Endothelial cell of umbilical vein (primary cell): ENCODE data around the gene PHLPP2. TPM values are rescaled to one million over a fixed set of nuclear protein-coding genes. Genes with fewer than 3 reads are reported as not detected.

Experiments
- BruUV-seq: library from RNA; stranded (reverse); fragments of 400-500 nt; replicated peaks from 2 replicates; lab custom pipeline; 2021; lab: Mats Ljungman, UMichigan
- CTCF ChIA-PET: fragments of 300-600, 350-600 bp; sonication (Branson Sonifier 250); formaldehyde crosslinking; loops from one replicate; lab custom pipeline; 2021; ENCODE audit warnings: antibody characterized with exemption, inconsistent platforms; lab: Charles Lee
- POLR2A ChIA-PET: fragments of 300-600, 350-600 bp; sonication (Branson Sonifier 250); formaldehyde crosslinking; loops from one replicate; lab custom pipeline; 2021; ENCODE audit warnings: antibody characterized with exemption, inconsistent platforms; lab: Charles Lee
- DNase-seq: peaks from one replicate; pipeline ENCODE4 v3.0.0-alpha.2; 2011; ENCODE audit warnings: low read depth, low spot score
- FAIRE-seq: peaks from 2 replicates; lab custom pipeline; 2011; peaks lifted over from hg19 to GRCh38; lab: Jason Lieb, UNC
- H2AFZ ChIP-seq: 2 replicates; pipeline ENCODE4 v1.6.0; 2012; ENCODE audit warnings: low read depth, low read length, control low read depth, inconsistent platforms
- H3K27ac ChIP-seq: 2 replicates; pipeline ENCODE4 v1.5.1; 2011; ENCODE audit warnings: low read depth, mild to moderate bottlenecking, control low read depth, low read length, moderate library complexity; ENCODE audit not compliant: insufficient read depth
- H3K27me3 ChIP-seq, 2 experiments: 2 replicates each; pipeline versions ENCODE4 v1.6.0 to v1.6.1; 2011; ENCODE audit warnings: low read length in 2 of 2, mixed read lengths in 1 of 2; ENCODE audit not compliant: control insufficient read depth in 2 of 2, insufficient read depth in 2 of 2
- H3K36me3 ChIP-seq, 2 experiments: 2 replicates in 1 of 2; 3 replicates in 1 of 2; pipeline ENCODE4 v1.5.1; 2011; ENCODE audit warnings: low read length in 2 of 2, mild to moderate bottlenecking in 1 of 2, moderate library complexity in 1 of 2; ENCODE audit not compliant: control insufficient read depth in 2 of 2, insufficient read depth in 2 of 2; ENCODE audit errors: extremely low read depth in 1 of 2
- H3K4me1 ChIP-seq: 3 replicates; pipeline ENCODE4 v1.5.1; 2011; ENCODE audit warnings: mild to moderate bottlenecking, low read length; ENCODE audit not compliant: control insufficient read depth, insufficient read depth; ENCODE audit errors: extremely low read depth
- H3K4me2 ChIP-seq: 2 replicates; pipeline ENCODE4 v1.6.1; 2011; ENCODE audit warnings: low read length, control low read depth, mixed read lengths; ENCODE audit not compliant: insufficient read depth
- H3K4me3 ChIP-seq, 3 experiments: fragments of 200-600 bp in 1 of 3; sonication (generic), shearing (Covaris generic) in 1 of 3; replicated peaks in 1 of 3; 2 replicates each; pipeline ENCODE4 v1.5.1; 2011 to 2016; ENCODE audit warnings: control low read depth in 3 of 3, low read length in 3 of 3, mild to moderate bottlenecking in 2 of 3, inconsistent platforms in 1 of 3, low read depth in 1 of 3, moderate library complexity in 1 of 3; ENCODE audit not compliant: insufficient read depth in 1 of 3
- H3K79me2 ChIP-seq: 2 replicates; pipeline ENCODE4 v1.6.0; 2012; ENCODE audit warnings: low read length, inconsistent platforms; ENCODE audit not compliant: control insufficient read depth, insufficient read depth
- H3K9ac ChIP-seq: replicated peaks from 2 replicates; pipeline ENCODE3; 2011; ENCODE audit warnings: low read length, control low read depth; ENCODE audit not compliant: insufficient read depth; ENCODE audit errors: extremely low read depth
- H3K9me1 ChIP-seq: replicated peaks from 3 replicates; pipeline ENCODE4 v1.6.0; 2011; ENCODE audit warnings: mild to moderate bottlenecking, low read length; ENCODE audit not compliant: control insufficient read depth, insufficient read depth; ENCODE audit errors: extremely low read depth
- H3K9me3 ChIP-seq: replicated peaks from 2 replicates; pipeline ENCODE4 v1.5.1; 2012; ENCODE audit warnings: low read length, inconsistent platforms; ENCODE audit not compliant: control insufficient read depth, insufficient read depth
- H4K20me1 ChIP-seq: replicated peaks from 2 replicates; pipeline ENCODE3; 2011; ENCODE audit warnings: mild to moderate bottlenecking, low read length; ENCODE audit not compliant: control insufficient read depth, insufficient read depth; ENCODE audit errors: extremely low read depth
- EZH2 ChIP-seq: IDR thresholded peaks from 2 replicates; pipeline ENCODE4 v1.6.1; 2012; ENCODE audit warnings: borderline replicate concordance, low read depth, mild to moderate bottlenecking, moderate library complexity, low read length, inconsistent platforms; ENCODE audit not compliant: severe bottlenecking
- FOS ChIP-seq: IDR thresholded peaks from 2 replicates; pipeline ENCODE4 v1.6.1; 2011; ENCODE audit warnings: mild to moderate bottlenecking, low read length, moderate library complexity, borderline replicate concordance; ENCODE audit not compliant: insufficient read depth
- GATA2 ChIP-seq: IDR thresholded peaks from 2 replicates; pipeline ENCODE4 v1.7.0; 2011; ENCODE audit warnings: low read depth, mild to moderate bottlenecking, moderate library complexity, mixed read lengths, low read length; ENCODE audit not compliant: insufficient read length, insufficient read depth
- JUN ChIP-seq: IDR thresholded peaks from 2 replicates; pipeline ENCODE4 v1.6.1; 2011; ENCODE audit warnings: borderline replicate concordance, low read depth; ENCODE audit not compliant: insufficient read length, insufficient read depth
- MYC ChIP-seq: IDR thresholded peaks from one replicate; pipeline ENCODE4 v1.6.1; 2011; ENCODE audit warnings: mild to moderate bottlenecking, low read depth, low read length
- POLR2A ChIP-seq: IDR thresholded peaks from 2 replicates; pipeline ENCODE4 v1.6.1; 2012; ENCODE audit warnings: low read depth, mild to moderate bottlenecking, control low read depth, low read length
- POLR2AphosphoS5 ChIP-seq: IDR thresholded peaks from 2 replicates; pipeline ENCODE4 v1.6.1; 2012; ENCODE audit warnings: low read depth, mild to moderate bottlenecking, control low read depth, low read length, moderate library complexity; ENCODE audit not compliant: insufficient read depth
- dilution Hi-C: fragments of 300-500 bp; cut with MboI; formaldehyde crosslinking; loops from one replicate; pipeline ENCODE4 v1.15.0; 2019; ENCODE audit warnings: low sequenced_read_pairs; ENCODE audit not compliant: extremely low pct_ligation_motif_present
- intact Hi-C: fragments of 100-400 bp; cut with micrococcal nuclease; formaldehyde crosslinking; loops from one replicate; pipeline ENCODE4 v1.10.0; 2022
- polyA plus RNA-seq, 4 experiments: library from polyadenylated mRNA; depleted of rRNA in 3 of 4; stranded (reverse) in 3 of 4; unstranded in 1 of 4; fragments of >200 nt; gene quantifications; 2 replicates each; pipeline versions ENCODE4 v1.2.1 to v1.2.3, GENCODE V29; 2011 to 2012; ENCODE audit warnings: missing spikeins in 1 of 4
- total RNA-seq: library from RNA; stranded (reverse); gene quantifications from 2 replicates; pipeline ENCODE4 v1.2.3, GENCODE V29; 2021
- TF ChIP-seq, protein P1 (sequence below): IDR thresholded peaks from 2 replicates; pipeline ENCODE4 v1.6.1; 2011; ENCODE audit not compliant: insufficient read depth, insufficient read length
- TF ChIP-seq, protein P2 (sequence below), 2 donors: IDR thresholded peaks; 1 replicate in 1 of 2; 2 replicates in 1 of 2; pipeline ENCODE4 v1.5.1; 2011; ENCODE audit warnings: low read length in 2 of 2, mild to moderate bottlenecking in 2 of 2, moderate library complexity in 2 of 2, control low read depth in 1 of 2, inconsistent platforms in 1 of 2, low read depth in 1 of 2; ENCODE audit not compliant: insufficient read depth in 1 of 2; ENCODE audit errors: extremely low read depth in 1 of 2

PHLPP2 gene
- total and polyA plus RNA-seq, 2 donors (not counting 3 experiments of a cell fraction or from before 2014, with no cell fraction given), result 4.1 to 8.0 TPM

DNA sequence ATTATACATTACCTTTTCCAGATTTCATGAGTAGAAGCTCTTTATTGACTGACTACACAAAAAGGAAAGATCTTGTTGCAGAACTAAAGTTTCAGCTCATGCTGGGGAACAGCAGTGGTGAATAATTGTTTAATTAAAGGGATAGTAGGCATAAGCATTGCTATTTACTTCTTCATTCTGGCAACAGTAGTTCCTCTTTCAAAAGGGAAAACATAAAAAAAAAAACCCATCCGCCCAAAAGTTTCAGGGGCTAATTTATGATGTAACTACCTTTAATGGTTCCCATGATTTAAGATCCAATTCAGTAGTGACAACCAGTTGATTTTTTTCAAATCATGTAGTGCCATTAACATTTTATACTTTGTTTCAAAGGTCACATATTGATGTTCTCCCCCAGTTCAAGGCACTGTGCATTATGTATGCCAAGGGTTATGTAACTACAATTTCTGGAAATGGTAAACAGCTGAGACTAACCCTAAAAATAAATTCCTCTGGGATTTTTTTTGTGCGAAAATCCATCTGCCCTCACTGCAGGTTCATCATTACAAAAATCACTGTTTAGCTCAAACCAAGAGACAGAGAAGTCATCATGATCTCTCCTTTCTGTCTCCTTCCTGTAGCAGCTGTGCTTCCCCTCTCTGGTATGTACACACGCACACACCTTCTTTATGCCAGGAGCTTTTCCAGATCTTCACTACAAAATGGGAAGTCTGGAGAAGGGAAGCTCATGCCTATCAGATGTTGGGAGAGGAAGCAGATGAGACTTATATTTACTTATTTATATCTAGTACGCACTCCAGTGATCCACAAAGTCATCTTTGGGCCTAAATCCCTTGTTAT lies 2.2 kb upstream of the PHLPP2 start:
- Histone ChIP-seq H4K20me1 (no peaks in the 10 kb centered on the region), H3K4me2 (no peak overlapping the region), H3K79me2 (peaks cover 7% of the 10 kb centered on the region), H3K4me1 (peaks cover 13% of the 10 kb centered on the region), H3K36me3 (peaks cover 0 to 4% of the 10 kb centered on the region in 2 experiments), H3K9me1 (no peaks in the 10 kb centered on the region), H3K9ac (no peak overlapping the region), H3K27ac (no peak overlapping the region), H3K4me3 (no peak overlapping the region), H2AFZ (no peak overlapping the region), H3K27me3 (no peaks in the 10 kb centered on the region), H3K9me3 (no peaks in the 10 kb centered on the region)
- BruUV-seq, result no TSS peak
- no peak for FAIRE-seq
- TF ChIP-seq MYC (no peak), EZH2 (no peak), POLR2A (no peak), POLR2AphosphoS5 (no peak), JUN (no peak), GATA2 (no peak), FOS (no peak)
- TF ChIP-seq, protein P1, sequence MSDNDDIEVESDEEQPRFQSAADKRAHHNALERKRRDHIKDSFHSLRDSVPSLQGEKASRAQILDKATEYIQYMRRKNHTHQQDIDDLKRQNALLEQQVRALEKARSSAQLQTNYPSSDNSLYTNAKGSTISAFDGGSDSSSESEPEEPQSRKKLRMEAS, result no peak
- TF ChIP-seq, protein P2, sequence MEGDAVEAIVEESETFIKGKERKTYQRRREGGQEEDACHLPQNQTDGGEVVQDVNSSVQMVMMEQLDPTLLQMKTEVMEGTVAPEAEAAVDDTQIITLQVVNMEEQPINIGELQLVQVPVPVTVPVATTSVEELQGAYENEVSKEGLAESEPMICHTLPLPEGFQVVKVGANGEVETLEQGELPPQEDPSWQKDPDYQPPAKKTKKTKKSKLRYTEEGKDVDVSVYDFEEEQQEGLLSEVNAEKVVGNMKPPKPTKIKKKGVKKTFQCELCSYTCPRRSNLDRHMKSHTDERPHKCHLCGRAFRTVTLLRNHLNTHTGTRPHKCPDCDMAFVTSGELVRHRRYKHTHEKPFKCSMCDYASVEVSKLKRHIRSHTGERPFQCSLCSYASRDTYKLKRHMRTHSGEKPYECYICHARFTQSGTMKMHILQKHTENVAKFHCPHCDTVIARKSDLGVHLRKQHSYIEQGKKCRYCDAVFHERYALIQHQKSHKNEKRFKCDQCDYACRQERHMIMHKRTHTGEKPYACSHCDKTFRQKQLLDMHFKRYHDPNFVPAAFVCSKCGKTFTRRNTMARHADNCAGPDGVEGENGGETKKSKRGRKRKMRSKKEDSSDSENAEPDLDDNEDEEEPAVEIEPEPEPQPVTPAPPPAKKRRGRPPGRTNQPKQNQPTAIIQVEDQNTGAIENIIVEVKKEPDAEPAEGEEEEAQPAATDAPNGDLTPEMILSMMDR (IDR thresholded peaks at IDR 0.05; ENCODE audit: extremely low read depth in 1 of 2, insufficient read depth in 1 of 2, low read depth in 1 of 2, low read length in 2 of 2), result no peak
- DNase-seq, result no peak
- dilution Hi-C loops (no loop called here), intact Hi-C loops (loop anchor here (10.0 kb wide), 1 partner anchor 368 kb away; the partner anchor contains the start of genes DHX38 and TXNL4B)
- POLR2A ChIA-PET, result interaction anchor here (0.7 kb wide), 1 partner anchor 15 kb away, joined by 3 read pairs; no protein-coding TSS in a partner anchor
- CTCF ChIA-PET, result interaction anchor here (1.1 to 2.6 kb wide), 3 partner anchors 14 to 235 kb away, joined by 3 to 8 read pairs (median 5); no protein-coding TSS in a partner anchor
